Measurements from ENCODE around the gene PRPH. TPM values are rescaled to one million over a fixed set of nuclear protein-coding genes. Genes with fewer than 3 reads are reported as not detected.

Gene PRPH
- total and polyA plus RNA-seq, 11 donors, result 0.11 to 0.70 (median 0.40) TPM; not detected in 5

GRCh38 chr12:49335955-49336644, 41.2 kb downstream of the PRPH start:
- Histone ChIP-seq H3K4me1 (peaks cover 0 to 31% (median 7%) of the 10 kb centered on the region in 12 donors), H3K9me3 (no peaks in the 10 kb centered on the region), H3K36me3 (no peaks in the 10 kb centered on the region), H3K4me3 (peak overlapping the region in 3 of 12 donors; percentile 5 to 50 (median 28)), H3K27ac (no peak overlapping the region), H3K27me3 (peaks cover 29 to 81% (median 53%) of the 10 kb centered on the region in 9 donors)
- intact Hi-C loops (cut with DNase I), result loop anchor here in 5 of 10 donors (5.0 kb wide), 2 partner anchors 44 to 49 kb away; no protein-coding TSS in a partner anchor
- DNase-seq (no peak), ATAC-seq (no peak)
- WGBS, 4 donors, result 8 to 11% (median 9%) methylated on average over 15 to 72 of the region's 72 CpGs
- TF ChIP-seq POLR2A (IDR thresholded peaks at IDR 0.05) (no peak), CTCF (IDR thresholded peaks at IDR 0.05) (no peak)

DNA sequence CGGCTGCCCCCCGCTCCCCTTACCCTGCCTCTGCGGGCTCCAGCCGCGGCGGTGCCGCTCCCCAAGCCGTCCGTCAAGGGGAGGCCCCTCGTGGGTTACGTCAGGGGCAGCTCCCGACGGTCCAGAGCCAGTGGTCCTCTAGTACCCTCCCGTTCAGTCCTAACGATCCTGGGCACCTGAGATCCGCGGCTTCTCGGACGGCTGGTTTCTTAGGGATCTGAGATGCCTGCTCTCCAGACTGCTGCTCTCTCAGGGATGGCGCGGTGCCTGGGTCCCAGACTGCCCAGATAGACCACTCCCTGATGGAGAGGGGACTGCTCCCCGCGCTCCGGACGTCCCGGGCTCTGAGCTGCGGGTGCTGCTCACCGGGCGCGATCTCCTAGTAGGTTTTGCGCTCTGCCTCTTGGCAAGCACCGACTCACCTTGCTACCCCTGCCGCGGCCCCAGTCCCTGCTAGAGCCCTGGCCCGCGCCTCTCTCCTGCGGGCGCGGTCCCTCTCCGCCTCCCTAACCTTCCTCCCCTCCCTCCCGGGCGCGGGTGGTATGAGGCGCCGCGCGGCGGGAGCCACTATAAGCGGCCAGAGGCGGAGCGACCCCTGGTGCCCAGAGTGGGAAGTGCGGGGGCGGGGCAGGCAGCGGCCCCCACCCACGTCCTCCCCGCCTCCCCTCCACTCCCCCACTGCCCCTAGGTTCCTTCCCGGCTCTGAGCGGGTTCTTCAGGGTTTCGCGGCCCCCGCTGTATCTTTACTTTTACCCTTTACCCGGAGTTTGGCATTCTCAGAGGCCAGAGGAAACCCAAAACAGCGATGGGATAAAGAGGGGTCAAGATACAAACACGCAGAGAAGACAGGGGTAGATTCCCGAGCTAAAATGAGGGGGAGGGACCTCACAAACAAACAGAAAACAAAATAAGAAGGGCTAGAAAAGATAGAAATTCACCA, 42.0 kb downstream of the PRPH start, which contains the start of gene C1QL4:
Gene C1QL4, minus strand, starts transcription at position 544 of the 940 bp plus-strand sequence. CDS start 711 bp downstream, outside the sequence.
- 2 to 5% (median 2%) methylated on average over 33 to 65 of the region's 65 CpGs for WGBS, 4 donors
- ATAC-seq, result peak; percentile 59 to 91 (median 84)
- Histone ChIP-seq H3K9me3 (no peaks in the 10 kb centered on the region), H3K27me3 (peaks cover 29 to 89% (median 53%) of the 10 kb centered on the region in 9 donors), H3K36me3 (no peaks in the 10 kb centered on the region), H3K4me3 (peak within 1 kb of the TSS; percentile 5 to 50 (median 38)), H3K27ac (no peak within 1 kb of the TSS), H3K4me1 (peaks cover 0 to 26% (median 7%) of the 10 kb centered on the region in 12 donors)
- peak; percentile 93 to 99 (median 98) for TF ChIP-seq CTCF (IDR thresholded peaks at IDR 0.05)
- TF ChIP-seq POLR2A (IDR thresholded peaks at IDR 0.05), result no peak
- intact Hi-C loops (cut with DNase I), result loop anchor here in 5 of 10 donors (5.0 kb wide), 2 partner anchors 45 to 50 kb away; no protein-coding TSS in a partner anchor
- peak; percentile 80 to 92 (median 85) for DNase-seq

DNA sequence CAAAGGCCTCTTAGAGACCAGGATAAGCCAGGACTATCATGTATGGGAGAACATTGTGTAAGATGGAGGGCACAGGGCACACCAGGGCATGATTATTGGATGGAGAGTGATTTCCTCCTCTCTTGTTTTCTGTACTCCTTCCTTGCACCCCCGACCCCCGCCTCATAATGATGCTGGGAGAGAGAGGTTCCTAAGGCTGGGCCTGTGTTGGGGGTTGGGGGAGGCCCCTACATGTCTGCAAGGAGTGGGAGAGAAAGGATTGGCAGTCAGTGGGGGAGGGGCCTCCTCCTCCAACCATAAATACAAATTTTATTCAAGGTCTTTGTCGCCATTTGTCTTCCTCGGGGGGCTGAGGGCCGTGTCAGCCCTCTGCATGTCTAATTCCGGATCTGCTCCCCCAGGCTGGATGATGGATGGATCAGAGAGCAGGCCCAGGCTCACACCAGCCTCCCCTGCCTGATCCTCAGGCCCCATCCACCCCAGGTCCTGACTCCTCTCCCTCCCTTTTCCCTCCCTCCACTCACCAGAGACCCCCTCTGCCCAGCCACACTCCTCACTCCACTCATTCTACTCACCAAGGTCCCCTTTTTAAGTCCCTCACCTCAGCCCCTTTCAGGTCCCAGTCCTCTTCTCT, 44.0 kb downstream of the PRPH start:
- intact Hi-C loops (cut with DNase I), result loop anchor here in 6 of 10 donors (2.0 to 5.0 kb wide), 3 partner anchors 47 to 52 kb away; no protein-coding TSS in a partner anchor
- H3K9me3 ChIP-seq, result no peaks in the 10 kb centered on the region
- ATAC-seq, result no peak
- no peak overlapping the region for H3K27ac ChIP-seq
- peaks cover 31 to 86% (median 57%) of the 10 kb centered on the region in 9 donors for H3K27me3 ChIP-seq
- TF ChIP-seq CTCF (IDR thresholded peaks at IDR 0.05) (no peak), POLR2A (IDR thresholded peaks at IDR 0.05) (no peak)
- 70 to 82% (median 78%) methylated on average over 6 of the region's 6 CpGs for WGBS, 4 donors
- H3K4me1 ChIP-seq, result peaks cover 6 to 41% (median 21%) of the 10 kb centered on the region in 12 donors
- H3K4me3 ChIP-seq, result no peak overlapping the region
- no peaks in the 10 kb centered on the region for H3K36me3 ChIP-seq
- no peak for DNase-seq

All from heart left ventricle (tissue), 16 donors.